NCI-H2227 (cell line): ENCODE data around the gene APRT.
"Not testable (repeated sequence)": the region's sequence is repeated elsewhere in the genome, so short reads cannot be mapped to it uniquely, and the experiment has no call there.

ENCODE experiments used
- DNase-seq: peaks from one replicate; lab custom pipeline; 2025; ENCODE audit not compliant: unreplicated experiment; lab: John Stamatoyannopoulos, UW

The APRT gene

GRCh38 chr16:88775825-88776224 is 35.9 kb downstream of the APRT start:
- DNase-seq: no peak

- no peak for DNase-seq
Observed at GRCh38 chr16:88774544-88775393, 37.0 kb downstream of the APRT start.

- peak; percentile 5 for DNase-seq
Observed at GRCh38 chr16:88773812-88774291, 37.9 kb downstream of the APRT start.

GRCh38 chr16:88772871-88773811 is 38.6 kb downstream of the APRT start:
- peak; percentile 49 for DNase-seq

GRCh38 chr16:88771781-88772180 is 39.9 kb downstream of the APRT start:
- DNase-seq: not testable (repeated sequence)

GRCh38 chr16:88771294-88771772 is 40.4 kb downstream of the APRT start:
- no peak for DNase-seq

- DNase-seq: peak; percentile 70
Observed at GRCh38 chr16:88770461-88771293, 41.1 kb downstream of the APRT start.

GRCh38 chr16:88769617-88770460 is 41.9 kb downstream of the APRT start:
- peak; percentile 11 for DNase-seq

- peak; percentile 77 for DNase-seq
Observed at GRCh38 chr16:88768071-88768783, 43.5 kb downstream of the APRT start.

- no peak for DNase-seq
Observed at GRCh38 chr16:88767546-88768070, 44.1 kb downstream of the APRT start.

- DNase-seq: no peak
Observed at GRCh38 chr16:88766975-88767374, 44.8 kb downstream of the APRT start.

GRCh38 chr16:88764913-88765349 is 46.8 kb downstream of the APRT start:
- no peak for DNase-seq

- DNase-seq: no peak
Observed at GRCh38 chr16:88764080-88764479, 47.6 kb downstream of the APRT start.

- DNase-seq: no peak
Observed at GRCh38 chr16:88763502-88764053, 48.1 kb downstream of the APRT start.

- no peak for DNase-seq
Observed at GRCh38 chr16:88762941-88763340, 48.8 kb downstream of the APRT start.

GRCh38 chr16:88762258-88762870 is 49.4 kb downstream of the APRT start:
- no peak for DNase-seq

- no peak for DNase-seq
Observed at GRCh38 chr16:88761830-88762229, 49.9 kb downstream of the APRT start.

- DNase-seq: no peak
Observed at GRCh38 chr16:88761143-88761534, 50.6 kb downstream of the APRT start.
